H54 (cell line): ENCODE data around the gene ATF6B.

Experiments
- DNase-seq: peaks from one replicate; pipeline ENCODE4 v3.0.0; 2011; ENCODE audit warnings: low spot score, mixed read lengths; ENCODE audit not compliant: insufficient read length
- FAIRE-seq: peaks from 3 replicates; lab custom pipeline; 2011; peaks lifted over from hg19 to GRCh38; lab: Jason Lieb, UNC
- POLR2A ChIP-seq: IDR thresholded peaks from 2 replicates; pipeline ENCODE4 v1.6.1; 2011; ENCODE audit warnings: low read depth, mild to moderate bottlenecking, low read length

Gene ATF6B

GRCh38 chr6:32096394-32097258 lies 31.4 kb downstream of the ATF6B start:
- DNase-seq (no peak), FAIRE-seq (no peak)
- no peak for TF ChIP-seq POLR2A

DNA sequence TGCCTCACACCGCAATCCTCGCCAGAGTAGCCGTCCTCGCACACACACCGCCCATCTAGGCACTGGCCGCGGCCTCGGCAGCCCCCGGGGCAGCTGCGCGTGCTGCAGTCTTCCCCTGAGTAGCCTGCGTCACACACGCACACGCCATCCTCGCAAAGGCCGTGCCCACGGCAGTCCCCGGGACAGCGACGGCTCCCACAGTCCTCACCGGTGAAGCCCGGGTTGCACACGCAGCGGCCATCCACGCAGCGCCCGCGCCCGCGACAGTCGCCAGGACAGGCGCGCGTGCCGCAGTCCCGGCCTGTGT lies 32.0 kb downstream of the ATF6B start:
- no peak for FAIRE-seq
- DNase-seq, result no peak
- TF ChIP-seq POLR2A, result no peak

GRCh38 chr6:32095338-32096086 lies 32.5 kb downstream of the ATF6B start:
- DNase-seq, result no peak
- no peak for FAIRE-seq
- TF ChIP-seq POLR2A, result no peak

DNA sequence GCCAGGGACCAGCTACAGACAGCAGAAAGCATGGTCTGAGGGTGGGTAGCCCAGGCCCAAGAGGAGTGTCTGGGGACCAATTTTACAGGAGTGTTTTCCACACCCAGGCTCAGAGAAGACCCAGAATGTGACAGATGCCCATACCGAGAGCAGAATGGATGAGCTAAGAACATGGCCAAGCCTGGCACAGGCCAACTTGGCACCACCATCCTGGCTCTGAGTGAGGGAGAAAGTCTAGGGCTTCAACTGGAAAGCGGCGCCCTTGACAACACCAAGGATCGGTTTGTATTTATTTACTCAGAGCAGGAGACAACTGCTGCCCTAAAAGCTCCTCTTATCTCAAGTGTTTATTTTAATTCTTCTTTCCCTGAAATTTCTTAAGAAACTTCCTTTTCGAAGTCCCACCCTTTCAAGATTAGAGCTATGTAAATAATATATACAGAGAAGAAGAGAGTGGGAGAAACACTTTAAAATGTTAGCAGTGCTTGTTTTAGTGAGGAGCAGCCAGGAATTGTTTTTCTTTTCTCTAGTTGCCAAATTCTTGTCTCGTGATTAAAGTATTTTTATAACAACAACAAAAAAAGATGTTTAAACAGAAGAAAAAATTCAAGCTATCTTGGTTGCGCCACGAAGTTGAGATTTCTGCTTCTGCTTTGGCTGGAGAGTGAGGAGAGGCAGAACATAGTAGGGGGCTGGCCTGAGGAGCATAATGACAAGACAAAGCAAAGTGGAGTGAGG lies 35.1 kb downstream of the ATF6B start:
- FAIRE-seq (no peak), DNase-seq (no peak)
- TF ChIP-seq POLR2A, result no peak

DNA sequence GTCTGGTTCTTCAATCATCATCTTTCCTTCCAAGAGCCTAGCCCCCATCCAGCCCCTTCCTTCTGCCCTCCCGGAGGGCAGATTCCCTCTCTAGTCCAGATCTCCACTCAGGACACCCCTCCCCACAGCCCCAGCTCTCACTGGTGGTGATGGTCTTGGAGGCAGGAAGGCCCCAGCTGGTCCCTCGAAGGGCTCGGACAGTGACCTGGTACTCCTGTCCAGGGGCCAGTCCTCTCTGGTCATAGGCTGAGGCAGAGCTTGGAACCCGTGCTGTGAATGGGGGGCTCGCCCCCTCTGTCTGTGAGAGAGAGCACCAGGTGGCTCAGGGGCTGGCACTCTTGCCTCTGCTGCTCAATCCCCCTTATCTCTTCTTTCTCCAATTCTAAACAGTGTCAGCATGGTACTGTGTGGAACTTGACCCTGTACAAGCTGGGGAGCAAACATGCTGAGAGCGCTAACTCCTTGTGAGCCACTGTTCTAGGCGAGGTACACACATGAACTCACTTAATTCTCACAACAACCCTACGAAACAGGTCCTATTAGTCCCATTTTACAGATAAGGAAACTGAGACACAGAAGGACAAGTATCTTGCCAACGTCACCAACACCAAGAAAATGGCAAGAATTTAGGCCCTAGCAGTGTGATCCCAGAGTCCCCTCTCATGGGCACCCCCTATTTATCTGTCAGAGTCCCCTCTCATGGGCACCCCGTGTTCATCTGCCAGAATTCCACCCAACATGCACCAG lies 38.8 kb downstream of the ATF6B start:
- no peak for TF ChIP-seq POLR2A
- DNase-seq, result no peak
- FAIRE-seq, result no peak

DNA sequence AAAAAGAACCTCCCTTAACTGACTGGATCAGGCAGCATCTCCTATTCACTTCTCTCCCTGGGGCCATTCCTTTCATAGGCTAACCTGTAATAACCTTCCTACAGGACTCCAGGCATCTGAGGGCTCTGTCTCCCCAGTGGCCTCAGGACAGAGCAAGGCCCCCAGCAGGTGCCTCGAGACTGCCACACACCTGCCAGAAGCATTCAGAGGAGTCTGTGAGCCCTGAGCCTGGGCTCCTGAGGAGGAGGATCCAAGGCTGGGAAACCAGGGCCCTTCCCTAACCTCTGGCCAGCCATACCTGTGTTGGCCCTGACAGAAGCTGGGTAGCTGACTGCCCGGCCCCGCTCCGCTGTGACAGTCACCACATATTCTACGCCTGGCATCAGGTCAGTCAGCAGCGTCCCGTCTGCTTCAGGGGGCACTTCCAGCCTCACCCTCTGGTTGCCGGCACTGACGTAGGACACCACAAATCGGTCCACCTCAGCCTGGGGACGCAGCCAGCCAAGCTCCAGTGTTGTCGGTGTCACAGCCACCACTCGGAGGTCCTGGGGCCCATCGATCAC lies 39.5 kb downstream of the ATF6B start:
- DNase-seq (no peak), FAIRE-seq (no peak)
- no peak for TF ChIP-seq POLR2A

DNA sequence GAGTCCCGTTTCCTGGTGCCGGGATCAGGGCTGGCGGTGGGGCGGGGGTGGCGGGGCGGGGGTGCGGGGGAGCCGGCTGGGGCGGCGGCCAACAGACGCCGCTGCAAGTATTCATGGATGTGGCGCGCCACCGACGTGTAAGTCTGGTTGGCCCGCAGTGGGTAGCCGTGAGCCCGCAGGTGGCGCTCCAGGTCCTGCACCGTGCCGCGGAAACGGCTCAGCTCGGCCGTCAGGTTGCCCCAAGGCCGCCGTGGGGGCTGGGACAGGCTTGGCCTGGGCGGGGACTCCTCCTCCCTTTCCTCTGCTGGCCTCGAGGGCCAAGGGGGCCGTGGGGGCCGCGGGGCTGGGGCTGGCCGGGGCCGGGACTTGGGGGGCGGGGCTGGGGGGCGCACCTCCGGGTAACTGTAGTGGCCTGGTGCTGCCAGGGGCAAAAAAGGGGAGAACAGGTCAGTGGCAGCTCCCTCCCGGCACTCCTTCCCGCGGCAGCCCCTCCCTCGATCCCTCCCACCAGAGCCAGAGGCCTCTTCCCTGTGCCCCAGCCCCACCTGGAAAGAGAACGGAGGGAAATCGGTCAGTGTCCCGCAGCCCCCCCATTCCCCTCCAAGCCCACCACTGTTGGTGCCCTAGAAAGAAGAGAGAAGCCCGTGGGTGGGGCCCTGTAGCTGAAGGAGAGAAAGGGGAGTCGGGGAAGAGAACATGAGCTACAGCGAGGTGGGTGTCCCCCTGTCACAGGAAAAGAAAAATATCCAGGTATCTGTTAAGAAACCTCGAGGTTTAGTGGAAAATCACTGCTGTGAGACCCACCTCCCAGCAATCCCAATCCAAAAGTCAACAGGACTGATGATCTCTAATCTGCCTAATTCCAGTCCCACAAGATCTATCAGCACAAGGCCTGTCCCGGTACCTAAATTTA lies 40.2 kb downstream of the ATF6B start:
- no peak for FAIRE-seq
- no peak for DNase-seq
- TF ChIP-seq POLR2A, result no peak

DNA sequence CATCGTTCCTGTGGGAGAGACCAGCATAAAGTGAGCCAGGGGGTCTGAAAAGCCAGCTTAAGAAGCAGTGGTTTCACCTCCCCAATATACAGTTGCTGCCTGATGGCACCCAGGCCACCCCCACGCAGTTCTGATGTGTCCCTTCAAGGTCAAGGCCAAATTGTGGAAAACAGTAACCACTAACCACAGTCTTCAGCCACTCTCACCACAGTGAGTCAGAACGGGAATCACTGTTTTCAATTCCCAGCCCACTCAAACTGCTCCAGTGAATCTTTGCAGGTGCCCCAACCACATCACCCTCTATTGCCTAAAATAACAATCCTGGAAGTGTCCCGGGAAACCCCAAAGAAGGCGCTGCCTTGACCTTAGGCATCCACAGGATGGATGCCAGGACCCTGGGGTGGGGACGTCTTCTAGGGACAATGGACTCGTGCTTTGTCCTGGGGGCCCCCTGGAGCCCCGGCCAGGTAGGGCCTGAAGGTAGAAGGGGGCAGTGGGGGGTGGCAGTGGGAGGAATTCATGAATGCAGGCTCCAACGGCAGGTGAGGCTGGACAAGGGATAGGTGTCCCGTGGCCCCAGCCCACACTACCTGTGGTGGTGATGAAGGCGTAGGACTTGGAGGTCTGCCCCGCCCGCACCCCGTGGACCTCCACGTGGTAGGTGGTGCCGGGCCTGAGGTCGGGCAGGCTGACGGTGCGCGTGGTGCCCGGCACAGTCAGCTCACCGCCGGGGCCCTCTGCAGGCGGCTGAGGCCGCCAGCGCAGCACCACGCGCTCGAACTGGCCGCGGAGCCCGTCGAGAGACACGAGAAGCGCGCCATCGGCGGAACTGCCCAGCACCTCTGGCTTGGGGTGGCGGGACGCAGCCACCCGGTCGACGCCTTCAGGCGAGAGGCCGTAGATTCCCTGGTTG lies 41.1 kb downstream of the ATF6B start:
- DNase-seq (peak; percentile 98), FAIRE-seq (peak; percentile 77)
- TF ChIP-seq POLR2A, result no peak

- DNase-seq (no peak), FAIRE-seq (no peak)
- TF ChIP-seq POLR2A, result no peak
These were observed 42.1 kb downstream of the ATF6B start for GRCh38 chr6:32085759-32086459.

- DNase-seq (no peak), FAIRE-seq (no peak)
- no peak for TF ChIP-seq POLR2A
These were observed 43.3 kb downstream of the ATF6B start for GRCh38 chr6:32084780-32085179.
